HG02642 (cell line): ENCODE results near the gene CATSPER3.

Experiments used
- ATAC-seq: cut with Tn5 transposase; IDR thresholded peaks from one replicate; pipeline ENCODE4 v1.9.1; 2021; ENCODE audit warnings: mild to moderate bottlenecking; ENCODE audit not compliant: unreplicated experiment, poor library complexity

The CATSPER3 gene

DNA sequence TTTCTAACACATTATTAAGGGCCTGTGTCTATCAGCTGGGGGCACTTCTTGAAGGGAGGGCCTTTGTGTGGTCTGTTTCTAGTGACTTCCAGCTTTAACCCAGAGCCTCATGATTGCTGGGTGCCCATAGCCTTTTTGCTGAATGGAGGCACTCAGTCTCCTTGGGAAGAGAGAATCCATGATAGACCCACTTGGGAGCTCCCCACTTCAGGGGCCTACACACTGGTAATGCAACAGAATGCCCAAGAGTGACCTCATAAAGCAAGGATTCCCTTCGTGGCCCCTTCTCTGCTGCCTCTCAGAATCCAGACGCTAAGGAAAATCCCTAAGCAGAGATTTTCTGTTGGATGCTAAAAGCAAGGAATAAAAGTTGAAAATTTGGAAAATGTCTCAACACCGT is at the start of gene CATSPER3:
Gene CATSPER3 (plus strand): TSS at position 301 of the 400 bp plus-strand sequence. CDS start 85 bp downstream, at position 386.
- no peak for ATAC-seq

DNA sequence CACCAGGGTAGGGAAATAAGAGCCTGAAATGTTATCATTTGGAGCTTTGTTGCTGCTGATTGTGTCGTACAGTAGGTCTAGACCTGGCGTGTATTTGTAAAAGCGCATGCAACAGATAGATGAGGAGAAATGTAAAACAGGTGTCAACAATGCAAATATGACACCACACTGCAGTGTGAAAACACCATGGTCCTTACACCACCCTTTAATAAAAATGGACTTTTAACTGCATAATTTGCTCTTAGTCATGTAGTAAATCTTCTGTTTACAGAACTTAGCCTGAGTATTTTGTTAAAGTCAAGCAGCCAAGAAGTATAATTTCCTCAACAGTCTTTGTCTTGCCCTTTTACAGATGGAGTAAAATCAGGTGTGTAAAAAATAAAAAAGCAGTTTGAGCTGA is 48.8 kb upstream of the CATSPER3 start:
- no peak for ATAC-seq

DNA sequence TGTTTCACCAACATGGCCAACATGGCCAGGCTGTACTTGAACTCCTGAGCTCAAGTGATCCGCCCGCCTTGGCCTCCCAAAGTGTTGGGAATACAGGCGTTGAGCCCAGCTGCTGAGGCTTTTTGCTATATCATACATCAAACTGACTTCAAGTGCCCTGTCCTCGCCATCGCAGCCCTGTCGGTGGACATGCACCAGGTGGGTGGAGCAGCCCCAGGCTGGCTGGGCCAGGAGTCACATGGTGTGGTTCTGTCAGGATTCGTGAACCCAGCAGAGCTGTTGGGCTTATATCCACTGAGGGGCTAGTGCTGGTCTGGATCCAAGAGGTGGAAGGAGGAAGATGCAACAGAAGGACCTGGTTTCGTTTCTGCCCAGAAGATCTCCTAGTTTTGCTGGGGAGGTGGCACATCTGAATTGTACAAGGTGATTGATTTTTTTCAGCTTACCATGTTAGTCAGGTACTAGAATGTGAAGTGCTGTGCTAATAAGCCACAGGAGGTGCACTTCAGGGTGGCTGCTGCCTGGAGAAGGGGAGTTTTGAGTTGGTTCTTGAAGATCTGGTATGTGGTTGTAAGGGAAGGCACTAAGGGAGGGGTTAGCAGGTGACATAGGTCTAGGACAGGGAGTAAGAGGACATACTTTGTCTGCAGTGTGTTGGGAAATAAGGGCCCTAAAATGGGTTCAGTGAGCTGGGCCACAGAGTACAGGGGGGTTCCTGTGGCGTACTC is 46.7 kb upstream of the CATSPER3 start:
- ATAC-seq, result no peak

DNA sequence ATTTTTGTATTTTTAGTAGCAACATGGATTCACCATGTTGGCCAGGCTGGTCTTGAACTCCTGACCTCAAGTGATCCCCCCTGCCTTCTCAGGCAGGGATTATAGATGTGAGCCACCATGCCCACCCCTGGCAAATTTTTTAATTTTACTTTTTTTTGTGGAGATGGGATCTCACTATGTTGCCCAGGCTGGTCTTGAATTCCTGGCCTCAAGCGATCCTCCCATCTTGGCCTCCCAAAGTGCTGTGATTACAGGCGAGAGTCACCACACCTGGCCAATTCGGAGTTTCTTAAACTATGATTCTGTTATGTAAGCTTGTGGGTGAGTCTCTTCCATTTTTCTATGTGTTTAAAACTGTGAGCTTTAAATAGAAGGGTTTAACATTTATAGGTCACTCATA is 35.2 kb upstream of the CATSPER3 start:
- ATAC-seq, result no peak

DNA sequence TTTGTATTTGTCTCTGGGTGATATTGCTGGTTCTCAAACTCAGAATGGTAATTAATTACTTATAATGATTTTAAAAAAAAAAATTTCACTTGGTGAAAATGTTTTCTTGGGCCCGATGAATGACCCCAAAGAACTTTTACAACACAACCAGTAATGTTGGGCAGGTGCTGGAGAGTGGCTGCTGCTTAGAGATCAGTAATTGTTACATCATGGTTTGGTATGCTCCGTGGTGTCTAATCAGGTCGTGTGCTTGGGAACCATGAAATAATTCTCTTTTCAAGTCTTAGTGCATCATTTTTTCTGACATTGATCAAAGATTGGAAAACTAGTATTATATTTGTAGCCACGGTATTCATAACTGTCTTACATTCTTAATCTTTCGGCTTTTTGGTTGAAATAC is 33.5 kb upstream of the CATSPER3 start:
- ATAC-seq, result no peak

DNA sequence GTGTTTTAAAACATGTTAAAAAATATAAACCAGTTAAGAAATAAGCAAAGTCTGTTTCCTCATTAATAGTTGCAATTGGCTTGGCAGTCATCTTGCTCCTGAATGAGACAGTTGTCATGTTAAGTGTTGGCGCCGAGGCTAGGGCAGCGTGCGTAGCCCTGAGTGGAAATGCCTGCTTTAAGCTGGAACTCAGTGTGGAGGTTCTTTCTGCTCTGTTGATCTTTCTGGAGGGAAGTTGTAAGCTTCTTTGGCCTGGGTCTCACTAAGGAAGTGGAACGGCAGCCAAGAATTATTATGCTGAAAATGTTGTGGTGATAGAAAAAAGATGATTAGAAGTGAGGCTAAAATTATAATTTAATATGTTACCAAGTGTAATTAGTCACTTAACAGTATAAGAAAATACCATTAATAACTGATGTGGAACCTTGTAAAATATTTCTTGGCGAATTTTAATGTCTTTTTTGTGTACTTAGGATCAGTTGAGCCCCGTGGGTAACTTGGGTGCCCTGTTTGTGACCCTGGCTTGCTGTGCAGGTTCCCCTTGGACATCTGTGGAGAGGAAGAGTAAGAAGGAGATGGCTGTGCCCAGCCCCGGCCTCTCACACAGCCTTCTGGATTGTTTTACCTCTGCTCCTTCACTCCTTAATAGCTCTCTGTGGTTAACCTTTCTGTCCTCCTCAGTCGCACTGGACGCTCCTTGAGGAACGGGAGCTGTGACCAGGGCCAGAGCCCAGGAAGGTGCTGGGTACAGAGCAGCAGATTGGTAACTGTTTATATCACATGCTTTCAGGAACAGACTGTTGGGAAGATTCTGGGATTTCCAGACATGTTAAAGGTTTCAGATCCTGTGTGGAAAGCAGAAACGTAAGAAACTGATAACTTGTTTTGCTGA is 31.8 kb upstream of the CATSPER3 start:
- no peak for ATAC-seq

DNA sequence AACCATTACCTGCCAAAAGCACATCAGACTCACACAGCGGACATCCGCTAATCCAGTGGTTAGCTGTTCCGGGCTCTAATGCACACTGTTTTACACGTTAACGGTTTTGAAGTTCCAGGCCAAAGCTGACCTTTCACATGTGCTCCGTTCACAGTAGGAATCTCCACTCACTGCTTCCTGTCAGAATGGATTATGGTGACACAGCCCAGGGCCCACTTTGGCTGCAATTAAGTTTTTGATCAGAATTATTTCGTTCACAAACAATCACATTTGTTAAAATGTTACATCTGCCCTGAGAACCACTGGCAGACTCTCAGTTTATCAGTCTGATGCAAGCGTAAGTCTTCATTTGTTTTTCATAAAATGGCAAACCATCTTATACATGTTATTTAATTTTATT is 30.2 kb upstream of the CATSPER3 start:
- no peak for ATAC-seq

DNA sequence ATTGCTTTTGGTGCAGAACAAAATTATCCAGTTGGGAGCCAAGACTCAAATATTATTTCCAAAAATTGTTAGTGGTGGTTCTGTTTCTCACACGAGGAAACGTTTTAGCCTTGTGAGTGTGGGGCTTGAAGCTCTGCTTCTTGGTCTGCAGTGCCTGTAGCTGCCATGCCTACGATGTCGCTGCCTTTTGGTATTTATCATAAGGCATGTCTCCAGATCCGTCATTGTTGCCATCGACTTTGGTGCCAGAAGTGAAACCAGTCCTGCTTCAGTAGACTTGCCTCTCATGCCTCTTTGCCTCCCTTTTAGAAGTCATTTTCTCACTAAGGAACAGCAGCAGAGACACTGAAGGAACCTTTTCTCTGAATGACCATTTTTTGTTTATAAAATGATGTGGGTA is 29.7 kb upstream of the CATSPER3 start:
- ATAC-seq, result no peak

DNA sequence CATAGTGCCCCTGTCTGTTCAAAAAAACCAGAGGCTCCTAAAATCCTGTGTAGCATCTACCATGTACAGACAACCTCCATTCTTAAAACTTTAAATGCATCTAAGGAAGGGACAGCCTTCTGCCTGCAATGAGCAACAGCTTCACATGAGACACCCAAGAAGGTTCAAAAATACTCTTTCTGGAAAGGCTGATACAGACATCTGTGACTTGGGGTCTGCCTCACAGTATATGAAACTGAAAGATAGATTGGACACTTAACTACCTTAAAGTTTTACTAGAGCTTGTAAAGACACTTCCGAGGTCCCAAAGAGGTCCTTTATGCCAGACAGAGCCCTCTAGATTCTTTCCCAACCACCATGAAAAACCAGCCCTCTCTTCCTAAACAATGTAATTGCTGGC is 28.2 kb upstream of the CATSPER3 start:
- no peak for ATAC-seq

DNA sequence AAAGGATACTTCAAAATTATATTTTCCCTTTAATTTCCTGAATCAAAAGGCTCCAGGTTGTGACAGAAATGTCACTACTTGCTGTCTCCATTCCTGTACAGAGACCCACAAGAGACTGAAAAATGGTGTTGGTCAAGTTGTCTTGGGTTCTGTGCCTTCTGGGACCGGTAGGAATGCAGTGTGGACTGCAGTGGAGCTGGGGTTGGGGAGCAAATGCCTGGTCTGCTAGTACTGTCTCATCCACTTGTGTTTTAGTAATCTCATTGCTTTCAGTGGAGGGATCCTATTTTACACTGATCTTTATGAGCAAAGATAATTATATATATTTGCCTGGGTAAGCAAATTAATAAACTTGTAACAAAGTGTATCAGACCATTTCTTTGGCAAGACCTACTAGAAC is 24.2 kb upstream of the CATSPER3 start:
- ATAC-seq, result no peak

DNA sequence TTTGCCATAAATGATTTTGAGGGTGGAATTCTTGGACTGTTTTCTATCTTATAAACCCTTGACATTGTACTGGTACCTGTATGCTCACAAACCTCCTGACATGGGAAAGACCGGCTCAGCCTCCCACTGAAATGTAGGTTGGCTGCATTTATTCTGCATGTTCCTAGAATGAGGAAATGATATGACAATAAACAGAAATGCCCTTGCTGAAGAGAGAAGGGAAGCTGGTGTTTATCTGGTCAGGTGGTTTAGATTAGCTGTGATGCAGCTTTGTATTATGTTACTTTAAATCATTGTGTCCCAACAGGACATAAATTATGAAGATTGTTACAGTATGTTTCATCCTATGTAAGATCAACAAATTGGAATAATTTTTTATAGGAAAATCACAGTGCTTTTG is 23.1 kb upstream of the CATSPER3 start:
- no peak for ATAC-seq

DNA sequence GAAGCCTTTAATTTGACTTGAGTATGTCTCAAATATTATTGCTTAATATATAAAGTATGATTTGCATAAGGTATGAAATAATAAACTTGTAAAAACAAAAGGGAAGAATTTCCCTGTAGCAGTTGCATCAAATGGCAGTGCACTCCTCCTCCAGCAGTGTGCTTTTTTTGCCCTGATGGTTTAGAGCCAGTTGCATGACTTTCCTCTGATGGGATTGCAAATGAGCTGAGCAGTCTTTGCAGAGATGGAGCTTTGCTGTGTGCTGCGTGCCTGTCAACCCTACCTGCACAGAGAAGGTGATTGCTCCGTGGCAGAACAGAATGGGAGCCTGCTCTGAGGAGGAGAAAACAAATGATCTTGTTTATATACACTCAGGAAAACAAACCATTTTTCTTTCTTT is 22.7 kb upstream of the CATSPER3 start:
- ATAC-seq, result no peak

DNA sequence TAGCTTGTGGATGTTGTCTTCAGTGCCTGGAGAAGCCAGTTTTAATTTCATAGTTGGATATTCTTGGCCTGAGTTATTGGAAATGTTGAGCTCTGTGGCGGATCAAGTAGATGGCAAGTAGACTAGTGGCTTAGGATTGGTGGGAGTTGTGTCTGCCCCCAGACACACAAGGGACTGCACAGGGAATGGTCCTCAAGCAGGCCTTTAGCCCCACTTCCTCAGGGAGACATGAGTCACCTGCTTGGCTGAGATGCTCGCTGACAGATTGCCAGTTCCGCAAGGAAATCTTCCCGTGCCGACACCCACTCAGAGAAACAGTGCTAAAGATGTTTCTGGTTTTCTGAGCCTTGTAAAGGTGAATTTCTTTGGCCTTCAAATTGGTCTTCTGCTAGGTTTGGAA is 18.8 kb upstream of the CATSPER3 start:
- ATAC-seq, result no peak

DNA sequence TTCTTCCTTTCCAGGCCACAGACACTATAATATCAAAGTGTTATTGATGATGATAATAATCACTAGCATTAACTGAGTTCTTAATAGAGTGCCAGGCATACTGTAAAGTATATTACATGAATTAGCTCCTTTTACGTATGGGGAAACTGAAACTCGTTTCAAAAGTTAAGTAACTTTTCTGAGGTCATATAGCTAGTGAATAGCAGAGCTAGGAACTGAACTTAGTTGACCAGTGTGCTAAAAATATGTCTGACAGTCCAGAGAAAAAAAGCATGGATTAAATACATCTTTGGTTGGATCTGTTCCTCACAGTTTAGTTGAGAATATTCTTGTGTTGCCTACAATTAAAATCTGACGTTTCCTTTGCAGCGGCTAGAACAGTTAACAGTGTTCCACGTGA is 18.4 kb upstream of the CATSPER3 start:
- no peak for ATAC-seq

DNA sequence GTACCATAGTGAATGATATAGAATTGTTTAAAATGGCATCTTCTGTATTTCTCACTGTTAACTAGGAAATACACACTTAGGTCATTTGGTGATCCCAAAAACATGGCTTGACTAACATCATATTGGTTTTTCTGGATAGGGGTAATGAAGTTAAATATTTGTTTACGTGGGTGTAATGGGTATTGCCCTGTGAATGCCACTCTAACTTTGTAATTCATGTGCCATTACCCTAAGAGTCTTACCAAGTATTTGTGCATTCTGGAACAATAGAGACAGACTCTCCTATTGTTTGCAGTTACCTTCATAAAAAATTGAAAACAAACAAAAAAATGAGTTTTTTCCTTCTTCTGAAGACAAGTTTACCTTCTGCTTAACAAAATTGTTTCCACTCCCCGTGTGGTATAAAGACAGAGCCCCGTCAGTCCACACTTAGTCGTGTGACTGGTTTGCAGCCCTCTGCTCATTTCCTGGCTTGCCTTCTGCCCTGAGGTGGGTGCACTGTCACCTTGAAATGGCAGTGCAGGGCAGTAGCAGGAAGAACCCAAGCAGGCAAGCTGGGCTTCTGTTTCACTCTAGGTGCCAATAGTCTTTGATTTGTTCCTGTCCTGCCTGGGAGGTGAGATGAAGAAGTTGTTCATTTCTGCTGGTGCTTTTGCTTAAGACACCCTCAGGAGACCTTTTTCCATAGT is 9.6 kb upstream of the CATSPER3 start:
- no peak for ATAC-seq

DNA sequence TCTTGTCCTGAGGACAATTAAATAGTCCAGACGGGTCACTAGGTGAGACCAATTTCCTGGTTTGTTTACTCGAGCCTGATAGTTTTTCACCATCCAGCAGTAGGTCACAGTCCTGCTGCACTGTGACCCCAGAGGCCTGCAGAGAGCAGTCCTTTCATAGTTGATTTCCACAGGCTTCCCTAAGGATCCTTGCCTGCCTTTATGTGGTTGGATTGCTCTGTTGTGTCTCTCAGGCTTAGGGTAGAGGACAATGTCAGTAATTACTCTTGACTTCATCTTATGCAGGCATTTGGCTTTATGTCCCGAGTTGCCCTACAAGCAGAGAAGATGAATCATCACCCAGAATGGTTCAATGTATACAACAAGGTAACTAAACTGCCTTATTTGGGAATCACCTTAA is 9.0 kb upstream of the CATSPER3 start:
- ATAC-seq, result no peak

DNA sequence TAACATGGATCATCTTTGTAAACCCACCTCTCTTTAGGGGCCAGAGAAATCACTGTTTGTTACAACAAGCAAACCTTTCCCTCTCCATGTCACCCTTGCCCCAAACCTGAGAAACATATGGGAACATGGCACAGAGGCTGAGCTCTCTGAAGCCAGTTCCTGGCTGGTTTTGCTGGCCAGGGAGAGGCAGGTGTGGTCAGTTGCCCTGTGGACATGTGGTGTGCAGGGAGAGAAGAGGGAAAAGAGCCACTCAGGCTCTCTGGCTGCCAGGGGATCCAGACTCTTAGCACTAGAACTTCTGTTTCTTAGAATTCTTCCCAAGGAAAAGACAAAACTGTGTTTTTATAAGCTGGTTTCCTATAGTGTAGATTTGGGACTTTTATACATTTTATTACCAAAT is 4.6 kb upstream of the CATSPER3 start:
- no peak for ATAC-seq

DNA sequence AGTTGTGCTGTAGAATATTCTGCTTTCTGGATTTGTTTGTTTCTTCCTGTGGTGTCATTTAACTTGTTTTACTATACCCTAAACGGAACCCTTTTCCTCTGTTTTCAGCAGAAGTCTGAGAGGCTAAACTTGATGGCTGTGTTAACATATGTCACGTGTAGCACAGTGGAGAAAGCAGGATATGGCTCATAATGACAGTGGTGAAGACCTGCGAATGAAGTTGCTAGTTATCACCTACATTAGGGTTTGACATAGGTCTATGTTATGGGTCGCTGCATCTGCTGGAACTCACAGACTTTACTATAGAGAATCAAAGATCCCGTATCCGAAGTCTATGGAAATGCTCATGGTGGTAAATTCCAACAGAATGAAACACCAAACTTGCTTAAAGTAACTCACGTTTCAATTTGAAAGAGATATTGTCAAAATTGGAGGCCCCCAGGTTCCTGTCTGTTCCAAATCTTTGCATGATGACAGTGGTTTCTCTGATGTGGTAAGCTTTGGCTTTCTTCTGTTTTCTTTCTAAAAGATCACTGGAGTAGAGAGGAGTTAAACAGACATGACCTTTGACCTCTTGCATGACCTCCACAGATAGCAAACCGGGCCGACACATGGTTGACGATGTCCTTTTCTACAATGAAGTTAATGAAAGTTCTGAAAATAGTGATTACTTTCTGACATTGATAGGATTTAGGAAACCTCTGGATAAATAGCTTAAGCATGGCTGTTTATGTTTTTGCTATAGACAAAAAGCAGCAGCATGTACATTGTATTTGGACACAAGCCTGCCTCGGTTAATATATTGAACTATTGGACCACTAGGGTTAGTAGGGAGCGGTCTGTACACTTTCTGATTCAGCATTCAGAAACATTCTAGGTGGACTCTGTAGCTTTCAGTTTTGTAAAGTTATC is 3.1 kb upstream of the CATSPER3 start:
- no peak for ATAC-seq

DNA sequence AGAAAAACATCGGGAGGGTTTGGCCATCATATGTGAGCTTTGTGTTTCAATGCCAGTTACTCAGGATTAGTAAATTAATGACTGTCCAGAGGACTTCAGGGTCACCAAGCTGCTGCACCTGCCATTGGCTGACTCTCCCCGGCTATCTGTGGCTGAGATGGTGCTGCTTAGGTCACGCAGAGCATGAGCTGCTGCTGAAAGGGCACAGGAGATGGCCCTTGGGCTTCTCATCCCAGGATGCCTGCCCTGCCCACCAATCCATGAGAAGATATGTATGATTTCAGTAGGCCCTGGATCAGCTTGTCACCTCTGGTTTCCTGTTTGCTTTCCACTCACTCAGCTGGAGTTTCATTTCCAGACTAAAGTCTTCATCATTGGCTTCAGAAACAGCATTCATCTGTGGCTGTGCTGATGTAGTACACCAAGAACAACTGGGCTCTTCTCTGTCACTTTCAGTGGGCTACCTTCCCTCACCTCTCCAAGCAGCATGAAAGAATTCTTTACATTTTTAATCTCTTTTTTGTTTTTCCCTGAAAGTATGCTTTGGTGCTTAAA is 2.4 kb upstream of the CATSPER3 start:
- ATAC-seq, result no peak

DNA sequence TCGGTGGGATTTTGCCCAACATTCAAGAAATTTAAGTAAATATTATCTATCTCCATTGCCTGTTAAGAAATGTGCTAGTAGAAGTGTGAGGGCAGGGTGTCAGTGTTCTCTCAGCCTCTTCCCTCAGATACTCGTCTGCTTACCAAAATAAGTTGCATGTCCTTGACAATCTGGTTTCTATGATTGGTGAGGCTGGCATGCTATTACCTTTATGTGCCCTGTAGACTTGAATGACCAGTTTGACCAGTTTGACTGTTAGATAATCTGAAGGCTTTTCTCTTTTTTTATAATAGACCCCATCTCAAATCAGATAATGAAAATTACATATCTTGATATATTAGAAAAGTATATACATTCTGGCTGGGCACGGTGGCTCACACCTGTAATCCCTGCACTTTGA is 348 bp downstream of the CATSPER3 start:
- ATAC-seq, result no peak
